BE2C (cell line): ENCODE data around the gene ANTXRL.
"Not testable (repeated sequence)": the region's sequence is repeated elsewhere in the genome, so short reads cannot be mapped to it uniquely, and the experiment has no call there.

ENCODE experiments used
- DNase-seq: peaks from one replicate; pipeline ENCODE4 v3.0.0-alpha.2; 2020
- H3K27me3 ChIP-seq: fragments of 250-450 bp; sonication (Bioruptor Pico); 2 replicates; pipeline ENCODE4 v1.5.1; 2020; ENCODE audit warnings: mild to moderate bottlenecking
- H3K36me3 ChIP-seq: fragments of 250-450 bp; sonication (Bioruptor Pico); 2 replicates; pipeline ENCODE4 v1.5.1; 2020; ENCODE audit warnings: mild to moderate bottlenecking
- H3K4me1 ChIP-seq: fragments of 250-450 bp; sonication (Bioruptor Pico); 2 replicates; pipeline ENCODE4 v1.5.1; 2020
- H3K4me3 ChIP-seq: 2 replicates; pipeline ENCODE4 v1.5.1; 2011; ENCODE audit warnings: low read depth, low read length
- H3K9me3 ChIP-seq: fragments of 250-450 bp; sonication (Bioruptor Pico); 2 replicates; pipeline ENCODE4 v1.5.1; 2020
- CTCF ChIP-seq: IDR thresholded peaks from 2 replicates; pipeline ENCODE4 v1.5.1; 2012; ENCODE audit warnings: mild to moderate bottlenecking, low read depth, low read length

The ANTXRL gene

GRCh38 chr10:46310143-46310514 lies 23.3 kb downstream of the ANTXRL start:
- no peaks in the 10 kb centered on the region for H3K36me3 ChIP-seq
- no peaks in the 10 kb centered on the region for H3K4me1 ChIP-seq

DNA sequence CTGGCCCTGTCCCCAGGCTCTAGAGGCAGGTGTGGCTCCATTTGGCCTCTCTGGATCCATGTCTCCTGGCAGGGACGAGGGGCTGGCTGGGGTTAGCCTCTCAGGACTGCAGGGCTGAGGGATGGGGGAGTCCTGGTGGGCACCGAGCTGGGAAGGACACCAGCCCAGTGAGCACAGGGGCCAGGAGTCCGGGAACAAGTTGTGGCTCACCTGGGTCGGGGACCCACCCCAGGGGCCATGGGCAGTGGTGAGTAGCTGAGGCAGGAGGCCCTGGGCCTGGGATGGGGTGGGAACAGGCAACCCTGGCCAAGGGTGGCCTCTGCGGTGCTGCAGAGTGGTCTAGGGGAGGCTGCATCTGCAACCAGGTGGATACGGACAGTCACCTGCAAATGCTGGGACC lies 24.1 kb downstream of the ANTXRL start:
- no peak for TF ChIP-seq CTCF
- DNase-seq, result no peak
- Histone ChIP-seq H3K27me3 (no peaks in the 10 kb centered on the region), H3K36me3 (no peaks in the 10 kb centered on the region), H3K4me3 (no peak overlapping the region), H3K9me3 (no peaks in the 10 kb centered on the region), H3K4me1 (no peaks in the 10 kb centered on the region)

More at GRCh38 chr10:46310143-46310514, 23.3 kb downstream of the ANTXRL start:
- H3K27me3 ChIP-seq, result no peaks in the 10 kb centered on the region
- H3K9me3 ChIP-seq, result no peaks in the 10 kb centered on the region
- TF ChIP-seq CTCF, result no peak
- H3K4me3 ChIP-seq, result no peak overlapping the region
- no peak for DNase-seq

DNA sequence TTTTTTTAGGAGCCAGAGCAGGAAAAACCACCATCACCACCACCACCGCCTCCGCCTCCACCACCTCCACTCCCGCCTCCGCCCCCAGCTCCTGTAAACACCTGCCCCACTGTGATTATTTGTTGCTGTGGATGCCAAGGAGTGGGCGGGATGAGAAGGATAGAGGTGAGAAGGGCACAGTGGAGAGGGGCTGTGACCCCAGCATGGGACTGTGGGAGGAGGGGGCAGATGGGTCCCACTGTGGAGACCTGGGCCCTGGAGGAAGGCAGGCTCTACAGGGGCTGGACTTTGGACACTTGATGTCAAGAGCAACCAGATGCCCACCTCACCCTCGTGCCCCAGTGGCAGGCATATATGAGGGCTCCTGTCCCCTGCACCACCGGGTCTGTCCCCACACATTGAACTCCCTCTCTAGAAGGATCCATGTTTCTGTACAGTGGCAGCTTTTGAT lies 24.7 kb downstream of the ANTXRL start:
- no peaks in the 10 kb centered on the region for H3K36me3 ChIP-seq
- H3K4me1 ChIP-seq, result no peaks in the 10 kb centered on the region
- no peak for DNase-seq
- no peaks in the 10 kb centered on the region for H3K9me3 ChIP-seq
- H3K4me3 ChIP-seq, result no peak overlapping the region
- no peaks in the 10 kb centered on the region for H3K27me3 ChIP-seq
- TF ChIP-seq CTCF, result no peak

GRCh38 chr10:46311961-46312431 lies 25.2 kb downstream of the ANTXRL start:
- not testable (repeated sequence) for H3K27me3 ChIP-seq, DNase-seq, H3K9me3 ChIP-seq, H3K4me3 ChIP-seq, H3K4me1 ChIP-seq, H3K36me3 ChIP-seq

GRCh38 chr10:46312953-46313352 lies 26.2 kb downstream of the ANTXRL start:
- Histone ChIP-seq H3K27me3 (no peaks in the 10 kb centered on the region), H3K4me1 (no peaks in the 10 kb centered on the region), H3K9me3 (no peaks in the 10 kb centered on the region), H3K36me3 (no peaks in the 10 kb centered on the region), H3K4me3 (no peak overlapping the region)
- TF ChIP-seq CTCF, result no peak
- no peak for DNase-seq

DNA sequence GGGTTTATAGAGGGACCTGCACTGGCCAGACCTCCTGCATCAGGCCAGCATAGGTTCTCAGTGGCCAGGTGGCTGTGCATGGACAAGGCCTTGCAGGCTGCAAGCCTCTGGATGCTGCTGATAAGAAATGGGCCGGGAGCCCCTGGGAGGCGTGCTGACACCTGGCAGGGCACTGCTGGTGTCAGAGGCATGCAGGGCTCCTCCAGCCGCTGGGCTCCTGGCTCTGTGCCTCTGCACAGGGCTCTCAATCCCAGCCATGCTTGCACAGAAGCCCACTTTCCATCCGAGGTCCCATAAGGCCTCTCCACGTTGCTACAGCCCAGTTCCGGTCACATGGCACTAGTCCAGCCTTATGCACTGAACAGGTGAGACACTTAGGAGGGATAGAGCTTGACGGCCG lies 27.3 kb downstream of the ANTXRL start:
- Histone ChIP-seq H3K36me3 (no peaks in the 10 kb centered on the region), H3K4me3 (no peak overlapping the region), H3K27me3 (peaks cover 6% of the 10 kb centered on the region; the same call in 1 of the 2 replicates), H3K9me3 (no peaks in the 10 kb centered on the region), H3K4me1 (no peaks in the 10 kb centered on the region)
- DNase-seq, result peak; percentile 54
- TF ChIP-seq CTCF, result no peak

DNA sequence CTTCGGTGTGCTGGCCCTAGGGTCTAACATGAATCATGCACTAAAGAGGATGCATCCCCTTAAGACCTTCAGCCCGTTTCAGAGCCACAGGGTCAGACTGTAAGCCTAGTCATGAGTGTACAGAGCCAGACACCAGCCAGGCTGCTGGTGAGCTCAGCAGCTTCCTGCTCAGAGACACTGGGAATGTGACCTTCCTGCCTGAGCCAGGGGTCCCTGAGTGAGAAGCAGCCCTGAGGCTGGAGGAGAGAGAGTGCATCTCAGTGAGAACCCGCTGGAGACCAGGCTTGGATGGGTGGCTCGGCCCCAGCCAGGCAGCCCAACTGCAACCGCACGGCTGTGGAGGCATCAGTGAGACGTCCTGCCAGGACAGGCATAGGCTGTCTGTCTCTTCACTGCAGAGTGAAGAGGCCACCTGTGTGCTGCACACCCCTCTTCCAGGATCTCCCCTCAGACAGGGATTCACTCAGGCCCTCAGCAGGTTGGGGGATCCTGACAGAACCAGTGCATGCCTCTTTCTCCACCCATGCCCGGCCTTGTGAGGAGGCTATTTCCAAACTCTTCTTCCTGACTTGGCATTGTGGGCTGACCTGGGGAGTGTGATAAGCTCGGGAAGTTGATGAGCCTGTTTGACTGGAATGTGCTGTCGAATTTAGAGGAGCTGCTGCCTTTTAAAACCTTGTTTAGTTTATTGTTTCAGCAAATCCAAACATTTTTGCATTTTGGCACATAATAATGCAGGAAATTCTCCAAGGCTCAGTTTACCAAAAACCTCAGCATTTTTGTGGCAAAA lies 28.5 kb downstream of the ANTXRL start:
- DNase-seq, H3K36me3 ChIP-seq, H3K9me3 ChIP-seq: not testable (repeated sequence)

More for the DNA sequence above, 28.5 kb downstream of the ANTXRL start:
- H3K27me3 ChIP-seq, H3K4me1 ChIP-seq, H3K4me3 ChIP-seq: not testable (repeated sequence)
